Measurements from ENCODE around the gene NTRK3.

Gene NTRK3

GRCh38 chr15:88258093-88258641 is 1.6 kb upstream of the NTRK3 start:
- DNase-seq (ENCODE audit: low read depth in 2 of 3, low spot score in 1 of 3), result no peak

- DNase-seq (ENCODE audit: low read depth in 2 of 3, low spot score in 1 of 3), result no peak
These were observed 963 bp upstream of the NTRK3 start for GRCh38 chr15:88257311-88258092.

GRCh38 chr15:88255484-88256278 is 858 bp downstream of the NTRK3 start:
- DNase-seq (ENCODE audit: low read depth in 2 of 3, low spot score in 1 of 3), result no peak

- no peak for DNase-seq (ENCODE audit: low read depth in 2 of 3, low spot score in 1 of 3)
These were observed 1.5 kb downstream of the NTRK3 start for GRCh38 chr15:88255087-88255483.

- no peak for DNase-seq (ENCODE audit: low read depth in 2 of 3, low spot score in 1 of 3)
These were observed 4.1 kb downstream of the NTRK3 start for GRCh38 chr15:88252441-88252840.

- DNase-seq (ENCODE audit: low read depth in 2 of 3, low spot score in 1 of 3), result no peak
These were observed 5.7 kb downstream of the NTRK3 start for GRCh38 chr15:88250826-88251225.

- DNase-seq (ENCODE audit: low read depth in 2 of 3, low spot score in 1 of 3), result no peak
These were observed 7.3 kb downstream of the NTRK3 start for GRCh38 chr15:88249220-88249619.

GRCh38 chr15:88247914-88248313 is 8.6 kb downstream of the NTRK3 start:
- no peak for DNase-seq (ENCODE audit: low read depth in 2 of 3, low spot score in 1 of 3)

- DNase-seq (ENCODE audit: low read depth in 2 of 3, low spot score in 1 of 3), result peak; percentile 50 to 76 (median 58)
These were observed 9.7 kb downstream of the NTRK3 start for GRCh38 chr15:88246666-88247446.

GRCh38 chr15:88246081-88246480 is 10.5 kb downstream of the NTRK3 start:
- no peak for DNase-seq (ENCODE audit: low read depth in 2 of 3, low spot score in 1 of 3)

GRCh38 chr15:88243895-88244787 is 12.4 kb downstream of the NTRK3 start:
- peak in 1 of 3 donors; percentile 42 for DNase-seq (ENCODE audit: low read depth in 2 of 3, low spot score in 1 of 3)

GRCh38 chr15:88242586-88243555 is 13.7 kb downstream of the NTRK3 start:
- DNase-seq (ENCODE audit: low read depth in 2 of 3, low spot score in 1 of 3), result no peak

GRCh38 chr15:88241461-88241860 is 15.1 kb downstream of the NTRK3 start:
- DNase-seq (ENCODE audit: low read depth in 2 of 3, low spot score in 1 of 3), result no peak

GRCh38 chr15:88241060-88241459 is 15.5 kb downstream of the NTRK3 start:
- no peak for DNase-seq (ENCODE audit: low read depth in 2 of 3, low spot score in 1 of 3)

GRCh38 chr15:88239594-88239993 is 16.9 kb downstream of the NTRK3 start:
- no peak for DNase-seq (ENCODE audit: low read depth in 2 of 3, low spot score in 1 of 3)

- no peak for DNase-seq (ENCODE audit: low read depth in 2 of 3, low spot score in 1 of 3)
These were observed 17.7 kb downstream of the NTRK3 start for GRCh38 chr15:88238618-88239430.

GRCh38 chr15:88234711-88235110 is 21.8 kb downstream of the NTRK3 start:
- DNase-seq (ENCODE audit: low read depth in 2 of 3, low spot score in 1 of 3), result no peak

GRCh38 chr15:88233921-88234320 is 22.6 kb downstream of the NTRK3 start:
- no peak for DNase-seq (ENCODE audit: low read depth in 2 of 3, low spot score in 1 of 3)

Measured in stimulated activated CD4-positive, alpha-beta T cell treated with anti-CD3 and anti-CD28 coated beads, Interleukin-12 subunit alpha, Interleukin-12 subunit beta, amount 100 ng/mL, for 48 hours (primary cell).